NT2/D1 (cell line): ENCODE data around the gene REG3A.

Experiments used
- SUZ12 ChIP-seq: IDR thresholded peaks from 2 replicates; pipeline ENCODE4 v1.6.1; 2011; ENCODE audit not compliant: insufficient read length, insufficient read depth; ENCODE audit errors: extremely low read depth
- YY1 ChIP-seq: IDR thresholded peaks from 2 replicates; pipeline ENCODE4 v1.6.1; 2011; ENCODE audit not compliant: insufficient read length, insufficient read depth
- ZNF274 ChIP-seq: IDR thresholded peaks from 2 replicates; pipeline ENCODE4 v1.6.1; 2011; ENCODE audit warnings: mild to moderate bottlenecking, low read depth, low read length

DNA sequence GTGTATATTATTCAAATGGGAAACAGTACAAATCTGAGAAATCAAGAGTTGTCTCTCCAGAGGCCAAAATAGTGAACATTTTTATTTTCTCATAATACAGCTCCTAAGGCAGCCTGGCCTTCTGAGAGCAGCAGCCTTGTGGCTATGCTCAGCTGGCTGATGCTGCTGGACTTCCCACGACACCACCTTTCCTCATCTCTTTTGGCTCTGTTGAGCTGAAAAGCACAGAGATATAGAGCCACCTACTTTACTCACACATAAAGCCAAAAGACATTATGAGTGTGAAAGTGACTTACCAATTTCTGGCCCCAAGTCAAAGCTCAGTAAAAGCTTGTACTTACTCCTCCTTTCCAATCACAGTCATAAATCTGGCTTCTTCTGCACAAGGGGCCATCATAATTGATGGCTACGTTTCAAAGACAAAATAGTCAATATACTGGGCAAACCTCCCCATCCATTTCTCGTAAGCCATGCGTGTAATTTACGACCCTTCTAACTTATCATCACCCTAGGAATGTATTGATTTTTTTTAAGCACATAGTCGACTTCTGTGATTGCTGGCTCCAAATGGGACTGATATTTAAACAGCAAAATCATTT, 18.6 kb upstream of the REG3A start:
- TF ChIP-seq SUZ12 (no peak), YY1 (no peak), ZNF274 (no peak)
